ENCODE data around the gene SCEL. TPM values are rescaled to one million over a fixed set of nuclear protein-coding genes. Genes with fewer than 3 reads are reported as not detected.
"Not testable (repeated sequence)": the region's sequence is repeated elsewhere in the genome, so short reads cannot be mapped to it uniquely, and the experiment has no call there.

Gene SCEL
- total RNA-seq, 1 donor from 2014 or later: not detected

DNA sequence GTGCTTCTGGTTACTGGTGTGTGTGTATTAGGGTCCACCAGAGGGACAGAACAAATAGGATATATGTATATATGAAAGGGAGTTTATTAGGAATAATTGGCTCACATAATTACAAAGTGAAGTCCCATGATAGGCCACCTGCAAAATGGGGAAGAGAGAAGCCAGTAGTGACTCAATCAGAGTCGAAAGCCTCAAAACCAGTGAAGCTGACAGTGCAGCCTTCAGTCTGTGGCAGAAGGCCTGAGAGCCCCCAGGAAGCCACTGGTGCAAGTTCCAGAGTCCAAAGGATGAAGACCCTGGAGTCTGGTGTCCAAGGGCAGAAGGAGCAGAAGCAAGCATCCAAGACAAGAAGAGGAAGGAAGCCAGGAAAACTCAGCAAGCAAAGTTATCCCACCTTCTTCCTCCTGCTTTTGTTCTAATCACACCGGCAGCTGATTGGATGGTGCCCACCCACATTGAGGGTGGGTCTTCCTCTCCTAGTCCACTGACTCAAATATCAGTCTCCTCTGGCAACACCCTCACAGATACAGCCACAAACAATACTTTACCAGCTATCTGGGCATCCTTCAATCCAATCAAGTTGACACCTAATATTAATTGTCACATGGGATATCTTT, 21.7 kb upstream of the SCEL start:
- H3K4me3 Mint-ChIP-seq (ENCODE audit: unreplicated experiment): no peak overlapping the region
- H3K36me3 Mint-ChIP-seq (ENCODE audit: unreplicated experiment): no peaks in the 10 kb centered on the region
- H3K27me3 Mint-ChIP-seq (ENCODE audit: unreplicated experiment): no peaks in the 10 kb centered on the region
- H3K27ac Mint-ChIP-seq (ENCODE audit: unreplicated experiment): no peak overlapping the region
- no peak for DNase-seq
- TF ChIP-seq, protein P1, sequence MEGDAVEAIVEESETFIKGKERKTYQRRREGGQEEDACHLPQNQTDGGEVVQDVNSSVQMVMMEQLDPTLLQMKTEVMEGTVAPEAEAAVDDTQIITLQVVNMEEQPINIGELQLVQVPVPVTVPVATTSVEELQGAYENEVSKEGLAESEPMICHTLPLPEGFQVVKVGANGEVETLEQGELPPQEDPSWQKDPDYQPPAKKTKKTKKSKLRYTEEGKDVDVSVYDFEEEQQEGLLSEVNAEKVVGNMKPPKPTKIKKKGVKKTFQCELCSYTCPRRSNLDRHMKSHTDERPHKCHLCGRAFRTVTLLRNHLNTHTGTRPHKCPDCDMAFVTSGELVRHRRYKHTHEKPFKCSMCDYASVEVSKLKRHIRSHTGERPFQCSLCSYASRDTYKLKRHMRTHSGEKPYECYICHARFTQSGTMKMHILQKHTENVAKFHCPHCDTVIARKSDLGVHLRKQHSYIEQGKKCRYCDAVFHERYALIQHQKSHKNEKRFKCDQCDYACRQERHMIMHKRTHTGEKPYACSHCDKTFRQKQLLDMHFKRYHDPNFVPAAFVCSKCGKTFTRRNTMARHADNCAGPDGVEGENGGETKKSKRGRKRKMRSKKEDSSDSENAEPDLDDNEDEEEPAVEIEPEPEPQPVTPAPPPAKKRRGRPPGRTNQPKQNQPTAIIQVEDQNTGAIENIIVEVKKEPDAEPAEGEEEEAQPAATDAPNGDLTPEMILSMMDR (IDR thresholded peaks at IDR 0.05; ENCODE audit: partially characterized antibody, unreplicated experiment): no peak
- H3K9me3 Mint-ChIP-seq (ENCODE audit: unreplicated experiment): peaks cover 1% of the 10 kb centered on the region
- H3K4me1 Mint-ChIP-seq (ENCODE audit: low read depth, unreplicated experiment): no peaks in the 10 kb centered on the region

DNA sequence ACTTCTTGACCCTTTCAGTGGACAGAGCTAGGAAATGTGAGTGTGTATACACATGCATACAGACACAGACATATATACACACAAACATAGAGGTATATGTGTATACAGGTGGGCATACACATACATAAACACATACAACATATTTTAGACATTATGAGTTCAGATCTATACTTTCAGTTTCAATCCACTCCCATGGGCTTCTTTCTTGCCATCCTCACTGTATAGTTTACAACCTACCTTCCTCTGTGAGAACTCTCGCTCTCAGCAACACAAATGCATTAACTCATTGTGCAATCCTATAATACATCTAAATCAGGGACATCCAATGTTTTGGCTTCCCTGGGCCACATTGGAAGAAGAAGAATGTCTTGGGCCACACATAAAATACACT, 21.2 kb upstream of the SCEL start:
- TF ChIP-seq, protein P1 (IDR thresholded peaks at IDR 0.05; ENCODE audit: partially characterized antibody, unreplicated experiment): no peak
- Mint-ChIP-seq H3K36me3 (ENCODE audit: unreplicated experiment) (no peaks in the 10 kb centered on the region), H3K4me3 (ENCODE audit: unreplicated experiment) (no peak overlapping the region)

DNA sequence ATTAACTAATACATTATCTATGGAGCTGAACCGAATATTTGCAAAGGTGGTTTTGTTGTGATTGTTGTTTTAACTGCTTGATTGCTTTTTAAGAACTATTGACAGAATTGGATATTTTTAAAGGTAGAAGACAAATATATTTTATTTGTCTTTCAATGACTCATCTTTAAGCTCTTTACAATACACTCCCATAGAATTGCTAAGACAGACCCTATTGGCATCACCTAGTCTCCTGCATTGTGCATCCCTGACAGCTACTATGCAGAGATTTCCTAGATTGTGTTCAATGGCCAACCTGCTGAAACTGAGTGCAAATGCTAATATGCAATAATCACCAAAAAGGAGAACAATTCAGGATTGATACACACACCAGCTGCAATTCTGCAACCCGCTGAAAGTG, 19.7 kb upstream of the SCEL start:
- TF ChIP-seq, protein P1 (IDR thresholded peaks at IDR 0.05; ENCODE audit: partially characterized antibody, unreplicated experiment): no peak
- no peak for DNase-seq
- Mint-ChIP-seq H3K4me3 (ENCODE audit: unreplicated experiment) (no peak overlapping the region), H3K36me3 (ENCODE audit: unreplicated experiment) (no peaks in the 10 kb centered on the region), H3K27me3 (ENCODE audit: unreplicated experiment) (no peaks in the 10 kb centered on the region), H3K9me3 (ENCODE audit: unreplicated experiment) (peaks cover 1% of the 10 kb centered on the region), H3K4me1 (ENCODE audit: low read depth, unreplicated experiment) (no peaks in the 10 kb centered on the region), H3K27ac (ENCODE audit: unreplicated experiment) (no peak overlapping the region)

More for the DNA sequence above, 21.2 kb upstream of the SCEL start:
- Mint-ChIP-seq H3K9me3 (ENCODE audit: unreplicated experiment) (peaks cover 1% of the 10 kb centered on the region), H3K27me3 (ENCODE audit: unreplicated experiment) (no peaks in the 10 kb centered on the region), H3K27ac (ENCODE audit: unreplicated experiment) (no peak overlapping the region), H3K4me1 (ENCODE audit: low read depth, unreplicated experiment) (no peaks in the 10 kb centered on the region)
- DNase-seq: no peak

DNA sequence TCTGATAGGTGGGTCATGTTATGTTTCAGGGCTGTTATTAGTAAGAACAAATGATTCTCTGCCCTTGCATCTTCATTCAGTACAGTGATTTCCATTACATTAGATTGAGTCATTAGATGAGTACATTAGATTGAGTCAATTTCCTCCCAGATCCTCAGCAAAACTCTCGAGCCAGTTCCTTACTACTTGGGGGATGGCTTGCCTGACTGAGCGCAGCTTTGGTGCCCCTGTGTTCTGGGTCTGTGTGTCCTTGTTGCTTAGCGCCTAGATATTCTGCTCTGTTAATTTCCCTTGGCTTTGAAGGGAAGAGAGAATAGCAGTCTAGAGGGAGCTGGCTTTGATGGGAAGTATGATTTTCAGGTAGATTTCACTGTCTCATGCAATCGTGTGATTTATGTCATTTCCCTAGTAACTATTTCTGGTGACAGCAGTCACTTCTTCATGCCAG, 19.1 kb upstream of the SCEL start:
- TF ChIP-seq, protein P1 (IDR thresholded peaks at IDR 0.05; ENCODE audit: partially characterized antibody, unreplicated experiment): no peak
- DNase-seq: no peak
- no peak overlapping the region for H3K4me3 Mint-ChIP-seq (ENCODE audit: unreplicated experiment)
- H3K36me3 Mint-ChIP-seq (ENCODE audit: unreplicated experiment): no peaks in the 10 kb centered on the region
- no peak overlapping the region for H3K27ac Mint-ChIP-seq (ENCODE audit: unreplicated experiment)
- no peaks in the 10 kb centered on the region for H3K9me3 Mint-ChIP-seq (ENCODE audit: unreplicated experiment)
- H3K27me3 Mint-ChIP-seq (ENCODE audit: unreplicated experiment): no peaks in the 10 kb centered on the region
- no peaks in the 10 kb centered on the region for H3K4me1 Mint-ChIP-seq (ENCODE audit: low read depth, unreplicated experiment)

DNA sequence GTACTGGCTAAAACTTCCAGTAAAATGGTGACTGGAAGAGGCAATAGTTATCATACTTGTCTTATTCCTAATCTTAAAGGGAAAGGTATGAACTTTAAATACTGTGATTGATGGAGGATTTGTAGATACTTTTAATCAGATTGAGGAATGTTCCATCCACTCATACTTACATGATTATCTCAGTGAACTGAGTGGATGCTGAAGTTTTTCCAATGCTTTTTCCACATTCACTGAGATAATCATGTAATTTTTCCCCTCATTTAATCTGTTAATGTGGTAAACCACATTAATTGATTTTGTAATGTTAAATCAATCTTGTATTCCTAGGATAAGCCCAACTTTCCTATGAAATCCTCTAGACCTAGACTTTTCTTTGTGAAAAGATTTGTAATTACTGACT, 17.2 kb upstream of the SCEL start:
- Mint-ChIP-seq H3K27ac (ENCODE audit: unreplicated experiment) (no peak overlapping the region), H3K4me1 (ENCODE audit: low read depth, unreplicated experiment) (no peaks in the 10 kb centered on the region), H3K4me3 (ENCODE audit: unreplicated experiment) (no peak overlapping the region), H3K9me3 (ENCODE audit: unreplicated experiment) (no peaks in the 10 kb centered on the region), H3K27me3 (ENCODE audit: unreplicated experiment) (no peaks in the 10 kb centered on the region), H3K36me3 (ENCODE audit: unreplicated experiment) (no peaks in the 10 kb centered on the region)
- no peak for DNase-seq
- TF ChIP-seq, protein P1 (IDR thresholded peaks at IDR 0.05; ENCODE audit: partially characterized antibody, unreplicated experiment): no peak

DNA sequence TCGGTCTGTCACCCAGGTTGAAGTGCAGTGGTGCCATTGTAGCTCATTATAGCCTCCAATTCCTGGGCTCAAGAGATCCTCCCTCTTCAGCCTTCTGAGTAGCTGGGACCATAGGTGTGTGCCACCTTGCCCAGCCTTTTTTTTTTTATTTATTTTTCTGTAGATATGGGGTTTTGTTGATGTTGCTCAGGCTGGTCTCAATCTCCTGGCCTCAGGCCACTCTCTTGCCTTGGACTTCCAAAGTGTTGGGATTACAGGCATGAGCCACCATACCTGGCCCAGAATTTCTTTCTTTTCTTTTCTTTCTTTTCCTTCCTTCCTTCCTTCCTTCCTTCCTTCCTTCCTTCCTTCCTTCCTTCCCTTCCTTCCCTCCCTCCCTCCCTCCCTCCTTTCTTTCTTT, 16.1 kb upstream of the SCEL start:
- H3K36me3 Mint-ChIP-seq (ENCODE audit: unreplicated experiment); H3K4me3 Mint-ChIP-seq (ENCODE audit: unreplicated experiment); H3K27me3 Mint-ChIP-seq (ENCODE audit: unreplicated experiment); H3K4me1 Mint-ChIP-seq (ENCODE audit: low read depth, unreplicated experiment); H3K27ac Mint-ChIP-seq (ENCODE audit: unreplicated experiment); H3K9me3 Mint-ChIP-seq (ENCODE audit: unreplicated experiment); DNase-seq: not testable (repeated sequence)

All from glutamatergic neuron (in vitro differentiated cells).